ENCODE results near the gene UBA1.

Gene UBA1

DNA sequence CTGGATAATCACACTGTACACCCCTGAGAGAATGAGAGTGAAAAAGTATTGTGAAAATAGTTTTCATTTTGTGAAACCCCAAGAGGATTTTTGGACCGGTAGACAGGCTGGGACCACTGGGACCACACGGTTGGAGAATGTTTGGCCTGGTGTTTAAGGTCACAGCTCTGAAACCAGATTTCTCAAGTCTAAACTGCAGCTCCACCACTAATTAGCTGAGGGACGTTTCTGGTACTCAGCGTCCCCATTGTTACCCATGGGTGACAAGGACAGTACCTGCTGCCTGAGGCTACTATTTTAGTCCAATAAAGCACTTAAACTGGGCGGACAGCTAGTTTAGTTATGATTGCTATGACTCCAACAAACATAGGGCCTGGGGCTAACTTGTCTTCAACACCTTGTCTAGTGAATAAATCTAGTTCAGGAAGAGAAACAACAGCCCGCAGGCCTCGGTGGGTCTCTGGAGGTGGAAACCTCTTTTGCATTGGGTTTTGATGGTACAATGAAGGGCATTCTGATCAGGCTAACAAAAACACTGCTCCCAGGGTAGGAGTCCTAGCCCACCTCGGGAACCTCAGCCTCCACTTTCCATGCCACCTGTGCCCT is 38.7 kb downstream of the UBA1 start:
- H3K4me3 ChIP-seq (ENCODE audit: insufficient read length, low read depth), result peak overlapping the region; percentile 86
- peak overlapping the region; percentile 94 for H3K9ac ChIP-seq (ENCODE audit: insufficient read length, low read depth)
- H3K9me3 ChIP-seq (ENCODE audit: insufficient read depth, low read length), result no peaks in the 10 kb centered on the region
- H3K27me3 ChIP-seq (ENCODE audit: insufficient read depth, insufficient read length), result no peaks in the 10 kb centered on the region
- H3K4me1 ChIP-seq (ENCODE audit: insufficient read depth, insufficient read length), result peaks cover 5% of the 10 kb centered on the region
- peaks cover 33% of the 10 kb centered on the region for H3K36me3 ChIP-seq (ENCODE audit: insufficient read depth, insufficient read length, low read length)
- TF ChIP-seq SUZ12 (IDR thresholded peaks at IDR 0.05; ENCODE audit: extremely low read depth, insufficient read depth, insufficient read length) (no peak), ZNF274 (IDR thresholded peaks at IDR 0.05; ENCODE audit: low read depth, low read length) (no peak), YY1 (IDR thresholded peaks at IDR 0.05; ENCODE audit: insufficient read depth, insufficient read length) (no peak)
- DNase-seq (ENCODE audit: low read depth, low spot score), result no peak

DNA sequence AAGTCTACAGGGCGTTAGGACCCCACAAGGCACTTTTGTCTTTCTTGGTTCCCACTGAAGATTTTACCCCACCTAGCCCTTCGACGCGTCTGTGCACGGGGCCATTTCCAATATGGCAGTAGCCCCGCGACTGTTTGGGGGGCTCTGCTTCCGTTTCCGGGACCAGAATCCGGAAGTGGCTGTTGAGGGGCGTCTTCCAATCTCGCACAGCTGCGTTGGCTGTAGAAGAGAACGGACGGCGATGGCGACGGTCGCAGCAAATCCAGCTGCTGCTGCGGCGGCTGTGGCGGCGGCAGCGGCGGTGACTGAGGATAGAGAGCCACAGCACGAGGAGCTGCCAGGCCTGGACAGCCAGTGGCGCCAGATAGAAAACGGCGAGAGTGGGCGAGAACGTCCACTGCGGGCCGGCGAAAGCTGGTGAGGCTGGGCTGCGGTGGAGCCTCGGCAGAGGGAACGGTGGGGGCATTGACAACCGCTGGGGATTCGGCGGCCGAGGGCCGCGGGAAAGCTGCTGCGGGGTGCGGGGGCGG is 39.2 kb downstream of the UBA1 start, which contains the start of gene USP11:
USP11 (plus strand) TSS at position 207 of the 530 bp plus-strand sequence; CDS start at position 242, 35 bp downstream.
- peaks cover 27% of the 10 kb centered on the region for H3K36me3 ChIP-seq (ENCODE audit: insufficient read depth, insufficient read length, low read length)
- peak within 1 kb of the TSS; percentile 86 for H3K4me3 ChIP-seq (ENCODE audit: insufficient read length, low read depth)
- peak; percentile 43 for DNase-seq (ENCODE audit: low read depth, low spot score)
- peak within 1 kb of the TSS; percentile 94 for H3K9ac ChIP-seq (ENCODE audit: insufficient read length, low read depth)
- H3K4me1 ChIP-seq (ENCODE audit: insufficient read depth, insufficient read length), result peaks cover 5% of the 10 kb centered on the region
- no peaks in the 10 kb centered on the region for H3K27me3 ChIP-seq (ENCODE audit: insufficient read depth, insufficient read length)
- TF ChIP-seq SUZ12 (IDR thresholded peaks at IDR 0.05; ENCODE audit: extremely low read depth, insufficient read depth, insufficient read length) (no peak), ZNF274 (IDR thresholded peaks at IDR 0.05; ENCODE audit: low read depth, low read length) (no peak), YY1 (IDR thresholded peaks at IDR 0.05; ENCODE audit: insufficient read depth, insufficient read length) (peak; percentile 71)
- H3K9me3 ChIP-seq (ENCODE audit: insufficient read depth, low read length), result no peaks in the 10 kb centered on the region

DNA sequence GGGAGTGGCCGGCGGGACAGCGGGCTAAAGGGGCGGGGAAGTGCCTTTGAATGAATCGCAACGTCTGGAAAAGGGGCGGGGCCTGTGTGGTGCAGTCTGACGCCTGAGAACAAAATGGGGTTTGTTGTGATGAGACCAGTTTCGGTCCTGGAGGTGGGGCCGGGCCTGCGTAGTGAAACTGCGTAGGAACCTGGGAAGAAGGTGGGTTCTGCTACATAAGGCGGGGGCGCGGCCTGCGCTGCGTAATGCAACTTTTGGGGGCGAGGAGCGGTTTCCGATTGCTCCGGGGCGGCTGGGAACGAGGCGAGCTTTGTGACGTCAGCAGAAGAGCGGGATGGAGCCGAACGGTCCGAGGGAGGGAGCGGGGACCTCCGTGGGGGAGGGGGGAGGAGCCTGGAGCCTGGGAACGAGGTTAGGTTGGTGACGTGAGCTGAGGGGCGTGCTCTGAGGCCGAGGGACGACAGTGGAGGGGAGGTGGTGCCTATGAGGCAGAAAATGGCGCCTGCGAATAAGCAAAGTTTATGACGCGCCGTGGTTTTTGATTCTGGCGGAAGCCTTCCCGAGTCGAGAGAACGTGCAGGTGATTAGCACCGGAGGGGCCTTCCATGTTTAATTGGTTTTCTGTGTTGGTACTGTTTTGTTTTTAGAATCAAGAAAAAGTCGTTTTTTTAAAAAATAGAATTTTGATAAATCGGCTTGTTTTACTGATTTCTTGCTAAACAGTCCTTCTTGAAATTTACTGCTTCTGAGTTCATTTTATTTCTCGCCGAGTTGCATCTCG is 39.9 kb downstream of the UBA1 start:
- DNase-seq (ENCODE audit: low read depth, low spot score), result peak; percentile 88

DNA sequence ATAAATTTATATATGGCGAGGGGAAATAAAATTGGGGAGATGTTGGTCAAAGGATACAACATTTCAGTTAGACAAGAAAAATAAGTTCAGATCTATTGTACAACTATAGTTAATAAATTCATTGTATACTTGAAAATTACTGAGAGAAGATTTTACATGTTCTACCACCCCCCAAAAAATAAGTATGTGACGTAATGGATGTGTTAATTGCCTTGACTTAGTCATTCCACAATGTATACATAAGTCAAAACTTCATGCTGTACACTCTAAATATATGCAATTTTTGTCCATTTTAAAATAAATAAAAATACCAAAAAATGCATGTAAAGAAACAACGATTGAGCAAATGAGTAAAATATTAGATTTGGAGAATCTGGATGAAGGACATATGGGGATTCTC is 41.0 kb downstream of the UBA1 start:
- no peak for DNase-seq (ENCODE audit: low read depth, low spot score)
- Histone ChIP-seq H3K9ac (ENCODE audit: insufficient read length, low read depth) (no peak overlapping the region), H3K9me3 (ENCODE audit: insufficient read depth, low read length) (no peaks in the 10 kb centered on the region), H3K27me3 (ENCODE audit: insufficient read depth, insufficient read length) (no peaks in the 10 kb centered on the region), H3K4me3 (ENCODE audit: insufficient read length, low read depth) (no peak overlapping the region), H3K4me1 (ENCODE audit: insufficient read depth, insufficient read length) (peaks cover 5% of the 10 kb centered on the region), H3K36me3 (ENCODE audit: insufficient read depth, insufficient read length, low read length) (peaks cover 17% of the 10 kb centered on the region)
- TF ChIP-seq ZNF274 (IDR thresholded peaks at IDR 0.05; ENCODE audit: low read depth, low read length), result no peak
- no peak for TF ChIP-seq YY1 (IDR thresholded peaks at IDR 0.05; ENCODE audit: insufficient read depth, insufficient read length)

More for the DNA sequence above, 39.9 kb downstream of the UBA1 start:
- TF ChIP-seq YY1 (IDR thresholded peaks at IDR 0.05; ENCODE audit: insufficient read depth, insufficient read length), result peak; percentile 60
- no peak for TF ChIP-seq SUZ12 (IDR thresholded peaks at IDR 0.05; ENCODE audit: extremely low read depth, insufficient read depth, insufficient read length)
- peaks cover 21% of the 10 kb centered on the region for H3K36me3 ChIP-seq (ENCODE audit: insufficient read depth, insufficient read length, low read length)
- H3K4me3 ChIP-seq (ENCODE audit: insufficient read length, low read depth), result peak overlapping the region; percentile 86
- no peaks in the 10 kb centered on the region for H3K27me3 ChIP-seq (ENCODE audit: insufficient read depth, insufficient read length)
- H3K4me1 ChIP-seq (ENCODE audit: insufficient read depth, insufficient read length), result peaks cover 5% of the 10 kb centered on the region
- no peaks in the 10 kb centered on the region for H3K9me3 ChIP-seq (ENCODE audit: insufficient read depth, low read length)
- H3K9ac ChIP-seq (ENCODE audit: insufficient read length, low read depth), result peak overlapping the region; percentile 94

DNA sequence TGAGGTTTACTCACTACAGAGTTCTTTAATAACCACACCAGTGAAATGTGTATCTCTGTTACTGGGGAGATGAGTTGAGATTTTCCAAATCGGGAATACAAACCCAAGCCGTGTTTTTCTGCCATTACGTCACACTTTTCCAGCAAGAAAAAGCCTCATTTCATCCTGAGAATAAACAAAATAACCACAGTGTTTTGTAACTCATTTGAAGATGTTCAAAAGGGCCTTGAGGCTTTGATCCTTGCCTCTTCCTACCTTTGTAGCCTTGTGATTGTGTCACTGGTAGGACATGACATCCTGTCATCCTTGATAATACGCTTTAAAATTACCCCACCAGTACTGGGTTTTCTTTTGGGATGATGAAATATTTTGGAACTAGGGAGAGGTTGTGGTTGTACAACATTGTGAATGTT is 42.1 kb downstream of the UBA1 start:
- Histone ChIP-seq H3K9me3 (ENCODE audit: insufficient read depth, low read length) (no peaks in the 10 kb centered on the region), H3K4me1 (ENCODE audit: insufficient read depth, insufficient read length) (peaks cover 5% of the 10 kb centered on the region), H3K4me3 (ENCODE audit: insufficient read length, low read depth) (no peak overlapping the region), H3K9ac (ENCODE audit: insufficient read length, low read depth) (no peak overlapping the region), H3K27me3 (ENCODE audit: insufficient read depth, insufficient read length) (no peaks in the 10 kb centered on the region), H3K36me3 (ENCODE audit: insufficient read depth, insufficient read length, low read length) (peaks cover 19% of the 10 kb centered on the region)
- DNase-seq (ENCODE audit: low read depth, low spot score), result no peak
- TF ChIP-seq ZNF274 (IDR thresholded peaks at IDR 0.05; ENCODE audit: low read depth, low read length) (no peak), SUZ12 (IDR thresholded peaks at IDR 0.05; ENCODE audit: extremely low read depth, insufficient read depth, insufficient read length) (no peak), YY1 (IDR thresholded peaks at IDR 0.05; ENCODE audit: insufficient read depth, insufficient read length) (no peak)

DNA sequence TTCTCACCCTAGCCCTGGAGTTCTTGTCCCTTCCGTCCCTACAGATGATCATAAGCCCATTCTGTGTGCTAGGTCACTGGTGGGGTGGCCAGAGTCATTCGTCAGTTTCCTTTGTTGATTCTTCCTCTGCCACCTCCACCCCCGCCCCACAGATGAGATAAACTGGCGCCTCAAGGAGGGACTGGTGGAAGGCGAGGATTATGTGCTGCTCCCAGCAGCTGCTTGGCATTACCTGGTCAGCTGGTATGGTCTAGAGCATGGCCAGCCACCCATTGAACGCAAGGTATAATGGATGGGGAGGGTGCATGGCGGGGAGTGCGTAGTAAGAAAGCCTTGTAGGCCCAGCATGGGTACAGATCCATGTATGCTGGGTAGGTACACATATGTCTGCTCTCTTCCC is 45.6 kb downstream of the UBA1 start:
- Histone ChIP-seq H3K9me3 (ENCODE audit: insufficient read depth, low read length) (no peaks in the 10 kb centered on the region), H3K4me3 (ENCODE audit: insufficient read length, low read depth) (no peak overlapping the region), H3K27me3 (ENCODE audit: insufficient read depth, insufficient read length) (no peaks in the 10 kb centered on the region), H3K4me1 (ENCODE audit: insufficient read depth, insufficient read length) (peaks cover 2% of the 10 kb centered on the region), H3K9ac (ENCODE audit: insufficient read length, low read depth) (no peak overlapping the region), H3K36me3 (ENCODE audit: insufficient read depth, insufficient read length, low read length) (peaks cover 49% of the 10 kb centered on the region)
- DNase-seq (ENCODE audit: low read depth, low spot score), result no peak
- TF ChIP-seq ZNF274 (IDR thresholded peaks at IDR 0.05; ENCODE audit: low read depth, low read length) (no peak), YY1 (IDR thresholded peaks at IDR 0.05; ENCODE audit: insufficient read depth, insufficient read length) (no peak), SUZ12 (IDR thresholded peaks at IDR 0.05; ENCODE audit: extremely low read depth, insufficient read depth, insufficient read length) (no peak)

DNA sequence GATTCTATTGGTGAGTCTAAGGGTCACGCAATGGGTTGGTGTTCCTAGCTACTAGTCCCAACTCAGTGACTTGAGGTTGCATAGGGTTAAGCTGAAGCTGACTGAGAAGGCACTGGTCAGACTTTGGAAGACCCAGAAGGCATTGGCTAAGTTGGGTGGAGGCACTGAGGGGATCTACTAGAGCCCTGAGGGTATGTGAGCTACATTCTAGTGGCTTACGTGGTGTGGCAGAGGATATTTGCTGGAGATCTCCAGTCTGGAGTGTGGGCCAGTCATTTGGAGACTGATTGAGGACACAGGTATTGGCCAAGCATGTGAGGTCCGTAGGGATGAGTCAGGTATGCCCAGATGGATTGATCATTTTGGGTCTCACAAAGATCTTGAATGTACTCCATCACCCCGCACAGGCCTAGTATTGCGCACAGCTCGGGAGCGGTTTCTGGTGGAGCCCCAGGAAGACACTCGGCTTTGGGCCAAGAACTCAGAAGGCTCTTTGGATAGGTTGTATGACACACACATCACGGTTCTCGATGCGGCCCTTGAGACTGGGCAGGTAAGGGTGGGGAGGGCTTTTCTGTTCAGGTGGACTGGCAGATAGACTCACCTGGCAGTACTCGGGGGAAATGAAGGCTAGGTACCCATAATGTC is 46.4 kb downstream of the UBA1 start:
- Histone ChIP-seq H3K4me1 (ENCODE audit: insufficient read depth, insufficient read length) (peaks cover 2% of the 10 kb centered on the region), H3K27me3 (ENCODE audit: insufficient read depth, insufficient read length) (no peaks in the 10 kb centered on the region), H3K36me3 (ENCODE audit: insufficient read depth, insufficient read length, low read length) (peaks cover 57% of the 10 kb centered on the region), H3K4me3 (ENCODE audit: insufficient read length, low read depth) (no peak overlapping the region), H3K9ac (ENCODE audit: insufficient read length, low read depth) (no peak overlapping the region), H3K9me3 (ENCODE audit: insufficient read depth, low read length) (no peaks in the 10 kb centered on the region)
- TF ChIP-seq ZNF274 (IDR thresholded peaks at IDR 0.05; ENCODE audit: low read depth, low read length) (no peak), SUZ12 (IDR thresholded peaks at IDR 0.05; ENCODE audit: extremely low read depth, insufficient read depth, insufficient read length) (no peak), YY1 (IDR thresholded peaks at IDR 0.05; ENCODE audit: insufficient read depth, insufficient read length) (no peak)
- DNase-seq (ENCODE audit: low read depth, low spot score), result no peak

Measured in NT2/D1 (cell line).